Fibroblast of the aortic adventitia (primary cell): ENCODE measurements around the gene SMOC1. TPM values are rescaled to one million over a fixed set of nuclear protein-coding genes. Genes with fewer than 3 reads are reported as not detected.

Experiments used
- DNase-seq: peaks from one replicate; pipeline ENCODE4 v3.0.0-alpha.2; 2010; ENCODE audit warnings: low read depth
- H3K4me3 ChIP-seq: 2 replicates; pipeline ENCODE4 v1.5.1; 2011; ENCODE audit warnings: low read depth, mild to moderate bottlenecking, control low read depth, low read length, moderate library complexity
- total RNA-seq: library from RNA; depleted of rRNA; stranded (reverse); fragments of >200 nt; gene quantifications from 2 replicates; pipeline ENCODE4 v1.2.3, GENCODE V29; 2012; ENCODE audit warnings: low replicate concordance
- TF ChIP-seq, protein P1 (sequence below): IDR thresholded peaks from 2 replicates; pipeline ENCODE4 v1.5.1; 2011; ENCODE audit warnings: mild to moderate bottlenecking, low read length, control low read depth, inconsistent platforms; ENCODE audit not compliant: insufficient read depth

Gene SMOC1
- total RNA-seq, 1 donor: 1.1 TPM

GRCh38 chr14:69906201-69906600 is 27.0 kb downstream of the SMOC1 start:
- no peak for DNase-seq
- H3K4me3 ChIP-seq: no peak overlapping the region
- TF ChIP-seq, protein P1, sequence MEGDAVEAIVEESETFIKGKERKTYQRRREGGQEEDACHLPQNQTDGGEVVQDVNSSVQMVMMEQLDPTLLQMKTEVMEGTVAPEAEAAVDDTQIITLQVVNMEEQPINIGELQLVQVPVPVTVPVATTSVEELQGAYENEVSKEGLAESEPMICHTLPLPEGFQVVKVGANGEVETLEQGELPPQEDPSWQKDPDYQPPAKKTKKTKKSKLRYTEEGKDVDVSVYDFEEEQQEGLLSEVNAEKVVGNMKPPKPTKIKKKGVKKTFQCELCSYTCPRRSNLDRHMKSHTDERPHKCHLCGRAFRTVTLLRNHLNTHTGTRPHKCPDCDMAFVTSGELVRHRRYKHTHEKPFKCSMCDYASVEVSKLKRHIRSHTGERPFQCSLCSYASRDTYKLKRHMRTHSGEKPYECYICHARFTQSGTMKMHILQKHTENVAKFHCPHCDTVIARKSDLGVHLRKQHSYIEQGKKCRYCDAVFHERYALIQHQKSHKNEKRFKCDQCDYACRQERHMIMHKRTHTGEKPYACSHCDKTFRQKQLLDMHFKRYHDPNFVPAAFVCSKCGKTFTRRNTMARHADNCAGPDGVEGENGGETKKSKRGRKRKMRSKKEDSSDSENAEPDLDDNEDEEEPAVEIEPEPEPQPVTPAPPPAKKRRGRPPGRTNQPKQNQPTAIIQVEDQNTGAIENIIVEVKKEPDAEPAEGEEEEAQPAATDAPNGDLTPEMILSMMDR: no peak

- TF ChIP-seq, protein P1: no peak
- no peak overlapping the region for H3K4me3 ChIP-seq
- DNase-seq: no peak
Observed at GRCh38 chr14:69909826-69910550, 30.8 kb downstream of the SMOC1 start.

DNA sequence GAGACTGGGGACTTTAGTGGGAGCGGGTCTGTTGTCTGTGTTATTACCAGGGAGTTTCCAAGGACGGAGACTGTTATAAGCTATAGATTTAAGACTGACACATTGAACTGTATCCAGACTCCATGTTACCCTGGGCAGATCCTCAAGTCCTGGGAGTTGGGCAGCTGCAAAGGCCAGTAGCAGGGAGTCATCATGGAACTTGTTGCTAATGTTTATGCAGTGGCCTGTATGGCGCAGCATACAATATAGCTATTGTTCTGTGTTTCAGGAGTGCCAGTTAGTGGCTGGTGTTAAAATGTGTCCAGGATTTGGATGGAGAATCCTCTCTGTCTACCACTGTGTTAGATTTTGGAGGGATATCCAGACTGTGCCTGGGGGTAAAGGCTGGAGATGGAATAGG is 31.7 kb downstream of the SMOC1 start:
- no peak for DNase-seq
- TF ChIP-seq, protein P1: no peak
- no peak overlapping the region for H3K4me3 ChIP-seq

DNA sequence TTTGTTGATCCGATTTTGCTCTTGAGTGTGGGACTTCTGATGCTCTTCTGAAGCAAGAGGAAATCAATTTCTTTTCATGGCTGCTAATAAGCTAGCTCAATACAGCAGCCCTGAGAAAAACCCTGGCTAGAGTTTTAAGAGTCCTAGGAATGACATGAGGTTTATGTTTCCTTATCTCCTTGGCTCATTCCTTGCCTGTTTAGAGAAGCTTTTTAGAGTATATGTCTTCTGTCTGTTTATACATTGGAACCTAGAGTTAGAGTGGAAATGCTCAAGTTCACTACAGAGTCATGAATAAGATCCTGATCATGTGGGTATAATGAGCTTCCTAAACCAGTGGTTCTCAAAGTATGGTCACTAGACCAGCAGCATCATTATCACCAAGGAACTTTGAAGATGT is 34.5 kb downstream of the SMOC1 start:
- DNase-seq: no peak
- H3K4me3 ChIP-seq: no peak overlapping the region
- TF ChIP-seq, protein P1: no peak

DNA sequence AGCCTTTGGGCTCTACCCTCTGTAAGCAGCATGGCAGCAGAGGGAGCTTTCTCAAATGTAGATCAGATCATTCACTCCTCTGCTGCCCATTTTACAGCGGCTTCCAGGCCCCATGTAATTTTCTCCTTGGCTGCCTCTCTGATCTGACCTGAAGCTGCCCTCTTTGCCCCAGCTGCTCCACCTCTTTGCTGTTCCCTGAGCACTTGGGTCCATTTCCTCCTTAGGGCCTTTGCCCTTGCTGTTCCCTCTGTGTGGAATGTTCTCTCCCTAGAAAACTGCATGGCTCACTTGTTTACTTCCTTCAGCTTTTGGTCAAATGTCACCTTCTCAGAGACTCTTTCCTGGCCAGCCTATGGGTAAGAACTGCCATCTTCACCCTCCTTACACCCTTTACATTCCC is 37.2 kb downstream of the SMOC1 start:
- TF ChIP-seq, protein P1: no peak
- H3K4me3 ChIP-seq: no peak overlapping the region
- DNase-seq: no peak

DNA sequence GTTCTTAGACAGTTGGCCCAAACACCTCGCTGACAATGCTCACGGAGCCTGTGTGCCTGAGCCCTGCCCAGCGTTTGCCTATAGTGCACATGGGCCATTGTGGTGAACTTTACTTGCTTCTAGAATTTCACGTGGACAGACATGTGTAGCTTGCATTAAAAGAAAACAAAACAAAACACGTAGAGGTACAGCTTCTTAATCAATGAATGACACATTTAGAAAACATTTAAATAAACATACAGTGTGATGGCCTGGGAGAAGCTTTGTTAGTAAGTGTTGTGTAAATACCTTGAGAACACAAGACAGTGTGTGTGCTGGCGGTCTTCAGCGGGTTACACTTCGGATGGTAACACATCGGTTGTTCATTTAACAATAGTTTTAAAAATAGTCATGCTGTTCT is 38.1 kb downstream of the SMOC1 start:
- no peak overlapping the region for H3K4me3 ChIP-seq
- DNase-seq: no peak
- TF ChIP-seq, protein P1: no peak

GRCh38 chr14:69919815-69920214 is 40.6 kb downstream of the SMOC1 start:
- TF ChIP-seq, protein P1: no peak
- no peak overlapping the region for H3K4me3 ChIP-seq
- DNase-seq: no peak
